OCI-LY7 (cell line): ENCODE results near the gene CSNK1G2.

ENCODE experiments used
- EZH2phosphoT487 ChIP-seq: fragments of 200-600 bp; sonication (generic); IDR thresholded peaks from 2 replicates; pipeline ENCODE4 v1.6.1; 2018; ENCODE audit warnings: low read depth, borderline replicate concordance, mild to moderate bottlenecking, mixed run types, antibody characterized with exemption, low read length, moderate library complexity, mixed read lengths
- TF ChIP-seq, protein P1 (sequence below): fragments of 200-600 bp; sonication (generic); conservative IDR thresholded peaks from 2 replicates; pipeline ENCODE4 v1.5.1; 2014; ENCODE audit warnings: mild to moderate bottlenecking, antibody characterized with exemption, low read length, moderate library complexity, mixed read lengths

- TF ChIP-seq, protein P1, sequence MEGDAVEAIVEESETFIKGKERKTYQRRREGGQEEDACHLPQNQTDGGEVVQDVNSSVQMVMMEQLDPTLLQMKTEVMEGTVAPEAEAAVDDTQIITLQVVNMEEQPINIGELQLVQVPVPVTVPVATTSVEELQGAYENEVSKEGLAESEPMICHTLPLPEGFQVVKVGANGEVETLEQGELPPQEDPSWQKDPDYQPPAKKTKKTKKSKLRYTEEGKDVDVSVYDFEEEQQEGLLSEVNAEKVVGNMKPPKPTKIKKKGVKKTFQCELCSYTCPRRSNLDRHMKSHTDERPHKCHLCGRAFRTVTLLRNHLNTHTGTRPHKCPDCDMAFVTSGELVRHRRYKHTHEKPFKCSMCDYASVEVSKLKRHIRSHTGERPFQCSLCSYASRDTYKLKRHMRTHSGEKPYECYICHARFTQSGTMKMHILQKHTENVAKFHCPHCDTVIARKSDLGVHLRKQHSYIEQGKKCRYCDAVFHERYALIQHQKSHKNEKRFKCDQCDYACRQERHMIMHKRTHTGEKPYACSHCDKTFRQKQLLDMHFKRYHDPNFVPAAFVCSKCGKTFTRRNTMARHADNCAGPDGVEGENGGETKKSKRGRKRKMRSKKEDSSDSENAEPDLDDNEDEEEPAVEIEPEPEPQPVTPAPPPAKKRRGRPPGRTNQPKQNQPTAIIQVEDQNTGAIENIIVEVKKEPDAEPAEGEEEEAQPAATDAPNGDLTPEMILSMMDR, result no peak
- no peak for TF ChIP-seq EZH2phosphoT487
Observed at GRCh38 chr19:1920644-1921043, 20.3 kb upstream of the CSNK1G2 start.
